Stimulated activated memory B cell treated with anti-CD40 and anti-IgM and Interleukin-4, amounts not matched to agents 10 μg/mL and 1 μg/mL and 100 μg/mL, for 72 hours (primary cell): ENCODE measurements around the gene ACVR1B.

Source experiments
- ATAC-seq: fragments of 150-1000 bp; cut with Tn5 transposase; 2 replicates; pipeline ENCODE4 v1.10.0; 2021
- H3K27ac Mint-ChIP-seq: one replicate; pipeline ENCODE4 v1.8.0; 2022; ENCODE audit warnings: mild to moderate bottlenecking, mixed read lengths
- H3K27me3 Mint-ChIP-seq: one replicate; pipeline ENCODE4 v1.8.0; 2022; ENCODE audit warnings: mixed read lengths
- H3K36me3 Mint-ChIP-seq: one replicate; pipeline ENCODE4 v1.8.0; 2022; ENCODE audit warnings: mixed read lengths
- H3K4me1 Mint-ChIP-seq: one replicate; pipeline ENCODE4 v1.8.0; 2022; ENCODE audit warnings: mixed read lengths
- H3K4me3 Mint-ChIP-seq: one replicate; pipeline ENCODE4 v1.8.0; 2022; ENCODE audit warnings: mild to moderate bottlenecking, moderate library complexity, mixed read lengths
- H3K9me3 Mint-ChIP-seq: one replicate; pipeline ENCODE4 v1.8.0; 2022; ENCODE audit warnings: mixed read lengths

The ACVR1B gene

DNA sequence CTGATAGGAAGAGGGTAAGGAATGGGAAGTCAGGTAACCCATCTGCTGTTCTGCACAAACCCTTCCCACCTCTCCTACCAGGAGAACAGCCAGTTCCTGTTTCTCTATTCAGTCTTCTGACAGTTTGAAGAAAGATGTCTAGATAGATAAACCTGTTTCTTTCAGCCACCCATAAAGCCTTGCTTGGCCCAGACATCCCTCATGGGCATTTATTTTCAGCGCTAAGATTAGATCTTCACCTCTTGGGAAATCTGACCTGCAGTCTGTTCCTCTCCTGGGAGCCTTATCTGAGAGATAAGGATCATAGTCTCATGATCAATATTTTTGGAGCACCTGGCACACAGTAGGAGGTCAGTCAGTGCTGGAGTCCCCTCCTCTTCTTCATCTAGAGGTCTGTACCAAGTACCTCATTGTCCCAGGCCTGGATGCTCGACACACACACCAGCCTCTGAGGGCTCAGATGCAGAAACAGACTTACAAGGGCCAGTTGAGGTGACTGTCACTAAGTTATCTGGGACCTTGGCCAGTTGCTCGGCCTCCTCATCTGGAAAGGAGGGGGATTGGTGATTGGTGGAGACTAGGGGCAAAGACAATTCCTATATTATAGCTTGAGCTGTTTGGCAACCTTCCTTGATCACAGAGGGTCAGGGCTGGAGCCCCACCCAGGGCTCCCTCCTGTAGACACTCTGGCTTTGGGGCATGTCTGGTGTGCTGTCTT is 26.0 kb upstream of the ACVR1B start:
- Mint-ChIP-seq H3K36me3 (no peaks in the 10 kb centered on the region), H3K27ac (no peak overlapping the region), H3K9me3 (no peaks in the 10 kb centered on the region), H3K4me1 (peaks cover 37% of the 10 kb centered on the region), H3K27me3 (peaks cover 16% of the 10 kb centered on the region), H3K4me3 (no peak overlapping the region)
- no peak for ATAC-seq

DNA sequence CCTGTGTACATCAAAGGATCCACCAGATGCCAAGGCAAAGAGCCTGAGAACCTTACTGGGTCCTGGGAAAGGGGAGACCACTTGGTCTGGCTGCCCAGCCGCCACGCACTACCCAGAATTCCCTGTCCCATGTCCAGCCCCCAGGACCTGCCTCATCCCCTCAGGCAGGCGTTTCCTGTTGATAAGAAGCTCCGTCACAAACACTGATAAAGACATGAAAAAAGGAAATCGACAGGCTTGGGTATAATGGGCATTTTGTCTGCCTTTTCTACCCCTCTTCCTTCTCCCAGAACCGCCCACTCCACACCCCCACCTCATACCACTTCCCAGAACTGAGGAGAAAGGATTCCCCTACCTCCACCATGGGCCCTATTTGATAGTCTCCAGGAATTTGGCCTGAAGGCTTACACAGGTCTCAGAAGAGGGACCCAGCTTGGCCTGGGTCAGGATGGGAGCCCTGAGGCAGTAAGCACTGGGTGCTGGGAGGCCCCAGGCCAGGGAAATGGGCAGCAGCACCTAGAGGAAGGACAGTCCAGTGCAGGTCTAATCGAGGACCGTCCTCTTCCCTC is 25.4 kb upstream of the ACVR1B start:
- Mint-ChIP-seq H3K27me3 (peaks cover 16% of the 10 kb centered on the region), H3K36me3 (no peaks in the 10 kb centered on the region), H3K9me3 (no peaks in the 10 kb centered on the region), H3K4me1 (peaks cover 37% of the 10 kb centered on the region), H3K27ac (no peak overlapping the region), H3K4me3 (no peak overlapping the region)
- no peak for ATAC-seq

DNA sequence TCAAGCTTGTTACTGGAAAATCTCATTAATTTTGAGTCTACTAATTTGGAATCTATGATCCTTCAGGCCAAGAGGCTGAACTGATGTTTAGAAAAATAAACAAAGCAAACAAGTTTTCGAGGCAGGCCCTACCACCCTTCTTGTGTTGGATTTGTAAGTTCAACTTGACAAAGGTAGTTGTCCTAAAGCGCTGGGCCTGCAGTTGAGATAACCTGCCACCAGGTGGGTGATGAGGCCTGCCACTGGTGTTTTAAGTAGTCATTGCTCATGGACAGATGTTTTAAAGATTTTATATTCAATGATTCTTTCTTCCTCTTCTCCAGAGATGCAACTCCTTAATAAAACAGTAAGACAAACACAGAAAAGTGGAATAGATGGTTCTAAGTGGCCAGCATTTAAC is 24.8 kb upstream of the ACVR1B start:
- H3K4me3 Mint-ChIP-seq = no peak overlapping the region
- no peaks in the 10 kb centered on the region for H3K9me3 Mint-ChIP-seq
- peaks cover 16% of the 10 kb centered on the region for H3K27me3 Mint-ChIP-seq
- H3K4me1 Mint-ChIP-seq = peaks cover 37% of the 10 kb centered on the region
- no peak for ATAC-seq
- no peaks in the 10 kb centered on the region for H3K36me3 Mint-ChIP-seq
- no peak overlapping the region for H3K27ac Mint-ChIP-seq

DNA sequence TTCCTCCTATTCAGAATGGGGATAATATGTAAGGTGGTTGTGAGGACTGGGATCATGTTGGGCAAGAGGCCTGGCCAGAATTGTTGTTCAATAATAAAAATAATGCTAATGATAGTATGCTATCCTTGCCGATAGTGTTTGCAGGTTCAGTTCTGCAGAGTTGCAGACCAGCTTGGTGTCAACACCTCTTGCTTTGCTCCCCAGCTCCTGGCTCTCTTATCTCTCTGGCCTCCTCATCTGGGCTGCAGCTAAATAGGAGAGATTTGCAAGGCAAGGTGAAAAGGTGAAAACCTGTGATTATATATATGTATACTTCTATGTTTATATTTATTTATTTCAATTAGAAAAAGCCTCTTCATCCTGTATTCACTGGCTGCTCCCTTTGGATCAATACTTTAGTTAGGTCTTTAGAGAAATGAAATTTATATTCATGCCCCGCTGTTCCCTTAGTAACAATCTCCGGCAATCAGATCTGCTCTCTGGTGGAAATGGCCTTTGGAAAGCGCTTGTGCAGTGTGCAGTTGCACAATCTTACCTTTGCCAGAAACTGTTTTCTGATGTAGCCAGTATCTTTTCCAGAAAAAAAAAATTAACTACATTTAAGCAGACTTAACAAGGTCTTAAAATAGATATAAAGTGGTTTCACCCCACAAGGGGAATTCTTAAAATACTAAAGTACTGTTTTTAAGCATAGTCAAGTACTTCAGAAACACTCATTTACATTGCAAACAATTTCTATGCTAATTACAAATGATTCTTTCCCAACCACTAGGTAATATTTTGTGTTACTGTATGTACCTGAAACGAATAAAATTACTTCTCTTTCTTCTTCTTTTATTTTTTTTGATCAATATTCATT is 19.1 kb upstream of the ACVR1B start:
- peaks cover 39% of the 10 kb centered on the region for H3K27me3 Mint-ChIP-seq
- H3K27ac Mint-ChIP-seq = no peak overlapping the region
- no peaks in the 10 kb centered on the region for H3K36me3 Mint-ChIP-seq
- no peak overlapping the region for H3K4me3 Mint-ChIP-seq
- H3K4me1 Mint-ChIP-seq = peaks cover 6% of the 10 kb centered on the region
- H3K9me3 Mint-ChIP-seq = no peaks in the 10 kb centered on the region
- no peak for ATAC-seq

DNA sequence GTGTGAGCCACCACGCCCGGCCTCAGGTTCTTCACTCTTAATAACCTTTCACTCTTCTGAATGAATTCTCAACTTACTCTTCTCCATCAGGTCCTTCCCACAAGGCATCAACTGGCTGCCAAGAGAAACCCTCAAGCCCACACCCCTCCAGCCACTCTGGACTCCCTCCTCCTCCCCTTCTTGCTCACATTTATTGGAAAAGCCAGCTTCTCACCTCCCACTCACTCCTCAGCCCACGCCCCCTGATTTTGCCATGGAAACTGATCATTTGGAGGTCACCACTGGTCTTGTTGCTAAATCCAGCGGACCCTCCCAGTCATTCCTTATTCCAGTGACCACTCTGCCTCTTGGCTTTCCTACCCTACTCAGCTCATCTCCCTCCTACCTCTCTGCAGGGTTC is 17.4 kb upstream of the ACVR1B start:
- Mint-ChIP-seq H3K9me3 (no peaks in the 10 kb centered on the region), H3K27ac (no peak overlapping the region), H3K27me3 (peaks cover 29% of the 10 kb centered on the region), H3K4me1 (peaks cover 6% of the 10 kb centered on the region), H3K4me3 (no peak overlapping the region), H3K36me3 (no peaks in the 10 kb centered on the region)
- no peak for ATAC-seq

DNA sequence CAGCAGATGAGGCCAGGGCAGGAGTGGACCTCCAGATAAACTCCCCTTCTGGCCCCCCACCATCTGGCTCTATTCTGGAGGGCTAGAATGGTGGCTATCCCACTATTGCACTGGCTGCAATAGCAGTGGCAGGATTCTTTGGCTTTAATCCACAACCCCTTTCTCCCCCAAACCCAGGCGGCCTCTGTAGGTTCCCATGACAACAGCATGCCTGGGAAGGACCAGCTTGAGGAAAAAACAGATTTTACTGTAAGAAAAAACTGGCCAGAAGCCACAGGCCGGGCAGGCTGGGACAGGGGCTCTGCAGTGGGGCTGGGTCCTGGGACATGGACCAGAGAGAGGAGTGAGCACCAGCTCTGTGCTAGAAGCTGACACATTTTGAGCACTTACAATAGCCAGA is 13.6 kb upstream of the ACVR1B start:
- H3K27ac Mint-ChIP-seq = no peak overlapping the region
- no peak for ATAC-seq
- H3K4me1 Mint-ChIP-seq = peaks cover 3% of the 10 kb centered on the region
- H3K4me3 Mint-ChIP-seq = no peak overlapping the region
- peaks cover 50% of the 10 kb centered on the region for H3K27me3 Mint-ChIP-seq
- no peaks in the 10 kb centered on the region for H3K36me3 Mint-ChIP-seq
- H3K9me3 Mint-ChIP-seq = no peaks in the 10 kb centered on the region

DNA sequence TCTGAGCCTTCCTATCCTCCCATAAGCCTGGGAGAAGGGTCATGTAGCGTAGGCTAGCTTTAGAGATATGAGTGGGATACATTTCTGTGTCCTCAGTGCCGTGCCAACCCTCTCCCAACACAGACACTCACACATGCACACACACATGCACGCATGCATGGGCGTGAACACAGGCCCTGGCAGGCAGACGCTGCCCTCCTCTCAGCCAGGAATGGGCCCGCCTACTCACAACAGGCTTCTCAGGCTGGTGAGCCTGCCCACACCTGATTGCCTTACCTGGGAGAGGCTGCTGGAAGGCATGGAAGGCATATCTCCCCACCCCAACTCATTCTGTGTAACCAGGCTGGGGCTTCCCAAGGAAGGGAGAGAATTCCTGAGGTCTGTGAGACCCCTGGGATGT is 12.8 kb upstream of the ACVR1B start:
- Mint-ChIP-seq H3K4me3 (no peak overlapping the region), H3K27me3 (peaks cover 57% of the 10 kb centered on the region)

DNA sequence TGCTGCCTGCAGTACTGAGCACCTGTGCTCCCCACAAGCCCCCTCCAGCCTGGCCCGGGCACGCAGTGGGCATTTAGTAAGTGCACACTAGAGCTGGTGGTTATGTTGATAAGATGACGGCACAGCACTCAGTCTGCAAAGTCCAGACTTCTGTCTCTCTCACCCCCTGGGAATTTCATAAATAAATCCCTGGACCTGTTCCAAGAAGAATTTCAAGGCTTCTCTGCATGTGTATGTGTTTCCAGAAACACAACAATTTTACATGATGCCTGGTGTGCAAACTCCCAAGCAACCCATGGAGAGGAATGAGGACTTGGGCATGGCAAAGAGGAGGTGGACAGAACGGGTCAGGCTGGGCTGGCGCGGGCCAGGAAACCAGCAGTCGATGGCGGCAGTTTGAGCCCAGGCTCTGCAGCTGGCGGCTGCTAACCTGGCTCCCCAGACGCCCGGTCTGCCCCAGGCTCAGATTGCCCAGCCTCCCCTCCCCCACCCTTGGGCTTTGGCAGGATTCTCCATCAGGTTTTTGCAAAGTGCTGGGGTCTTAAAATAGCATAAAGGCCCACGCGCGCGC is 10.4 kb upstream of the ACVR1B start:
- Mint-ChIP-seq H3K9me3 (peaks cover 11% of the 10 kb centered on the region), H3K27ac (no peak overlapping the region), H3K27me3 (peaks cover 50% of the 10 kb centered on the region), H3K36me3 (peaks cover 15% of the 10 kb centered on the region), H3K4me3 (no peak overlapping the region), H3K4me1 (no peaks in the 10 kb centered on the region)
- ATAC-seq = no peak

More for the DNA sequence above, 12.8 kb upstream of the ACVR1B start:
- Mint-ChIP-seq H3K27ac (no peak overlapping the region), H3K36me3 (no peaks in the 10 kb centered on the region), H3K4me1 (no peaks in the 10 kb centered on the region), H3K9me3 (no peaks in the 10 kb centered on the region)
- no peak for ATAC-seq

DNA sequence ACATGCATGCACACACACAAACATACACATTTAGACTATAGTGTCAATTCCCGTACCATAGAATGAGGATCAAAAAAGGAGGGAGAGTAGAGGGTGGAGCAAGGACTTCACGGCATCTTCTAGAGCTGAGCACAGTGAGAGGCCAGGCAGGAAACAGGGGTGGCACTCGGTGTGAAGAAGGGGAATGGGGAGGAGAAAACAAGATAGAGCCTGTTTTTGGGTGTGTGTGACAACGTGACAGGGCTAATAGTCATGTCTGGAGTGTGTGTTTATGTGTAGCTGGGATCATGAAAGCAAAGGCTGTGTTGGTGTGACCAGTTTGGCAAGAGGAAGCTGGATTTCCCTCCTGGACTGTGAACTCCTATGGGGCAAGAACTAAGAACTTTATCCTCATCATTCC is 9.9 kb upstream of the ACVR1B start:
- Mint-ChIP-seq H3K4me1 (no peaks in the 10 kb centered on the region), H3K4me3 (no peak overlapping the region), H3K36me3 (peaks cover 15% of the 10 kb centered on the region), H3K27me3 (peaks cover 49% of the 10 kb centered on the region), H3K27ac (no peak overlapping the region), H3K9me3 (peaks cover 11% of the 10 kb centered on the region)
- ATAC-seq = no peak

DNA sequence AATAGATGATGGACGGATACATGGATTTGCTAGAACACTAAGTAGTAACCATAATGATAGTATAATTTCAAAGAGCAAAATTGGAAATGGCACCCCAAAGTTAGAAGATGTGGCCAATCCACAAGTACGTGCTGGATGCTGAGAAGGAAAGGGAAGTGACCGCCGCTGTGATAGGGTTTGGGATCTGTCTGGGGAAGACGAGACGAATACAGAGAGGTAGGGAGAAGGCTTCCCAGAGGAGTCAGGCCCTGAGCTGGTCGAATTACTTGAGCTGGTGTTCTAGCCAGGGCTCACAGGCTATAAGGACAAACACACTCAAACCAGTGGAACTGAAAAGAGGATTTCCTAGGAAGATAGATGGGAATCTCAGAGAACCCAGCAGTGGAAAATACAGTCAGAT is 9.4 kb upstream of the ACVR1B start:
- H3K27ac Mint-ChIP-seq = no peak overlapping the region
- peaks cover 15% of the 10 kb centered on the region for H3K36me3 Mint-ChIP-seq
- no peak overlapping the region for H3K4me3 Mint-ChIP-seq
- H3K9me3 Mint-ChIP-seq = peaks cover 11% of the 10 kb centered on the region
- ATAC-seq = no peak
- no peaks in the 10 kb centered on the region for H3K4me1 Mint-ChIP-seq
- H3K27me3 Mint-ChIP-seq = peaks cover 51% of the 10 kb centered on the region

DNA sequence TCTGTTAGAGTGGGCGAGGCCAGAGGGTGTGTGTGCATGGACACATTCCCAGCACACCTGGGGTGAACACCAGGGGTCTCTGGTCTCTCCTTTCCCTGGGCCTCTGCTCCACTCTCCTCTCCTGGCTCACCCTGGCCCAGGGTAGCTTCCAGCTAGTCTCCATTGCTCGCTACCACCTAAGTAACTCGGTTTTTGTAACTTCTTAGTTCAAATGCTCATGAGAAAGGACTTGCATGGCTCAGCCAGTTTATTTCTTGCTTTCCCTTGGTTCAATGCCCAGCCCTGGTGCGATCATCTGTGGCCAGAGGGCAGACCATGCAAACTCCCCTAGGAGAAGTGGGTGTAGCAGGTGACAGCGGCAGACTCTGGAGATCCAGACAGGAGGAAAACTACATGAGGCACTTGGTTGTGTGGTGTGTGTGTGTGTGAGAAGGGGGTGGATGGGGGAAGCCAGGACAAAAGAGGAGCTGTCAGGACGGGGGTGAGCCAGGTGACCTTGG is 8.9 kb upstream of the ACVR1B start:
- no peaks in the 10 kb centered on the region for H3K4me1 Mint-ChIP-seq
- no peak for ATAC-seq
- peaks cover 11% of the 10 kb centered on the region for H3K9me3 Mint-ChIP-seq
- no peak overlapping the region for H3K4me3 Mint-ChIP-seq
- H3K27me3 Mint-ChIP-seq = peaks cover 56% of the 10 kb centered on the region
- H3K27ac Mint-ChIP-seq = no peak overlapping the region
- H3K36me3 Mint-ChIP-seq = peaks cover 15% of the 10 kb centered on the region

DNA sequence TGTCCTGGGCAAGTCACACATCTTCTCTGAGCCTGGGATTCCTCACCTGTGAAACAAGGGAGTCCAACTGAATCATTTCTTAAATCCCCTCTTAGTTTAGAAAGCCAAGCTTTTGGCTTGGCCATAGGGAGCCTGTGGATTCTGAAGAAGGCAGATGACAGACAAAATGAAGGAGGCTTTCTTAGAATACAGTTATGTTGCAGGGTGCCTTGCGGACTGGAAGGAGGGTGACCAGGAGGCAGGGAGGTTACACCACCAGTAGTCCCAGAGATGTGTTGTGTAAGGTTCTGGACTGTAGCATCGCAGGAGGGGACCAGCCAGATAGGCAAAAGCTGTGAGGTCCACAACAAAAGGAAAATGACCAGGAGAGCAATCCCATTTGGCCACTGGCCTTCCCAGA is 8.2 kb upstream of the ACVR1B start:
- H3K27me3 Mint-ChIP-seq = peaks cover 64% of the 10 kb centered on the region
- peaks cover 11% of the 10 kb centered on the region for H3K9me3 Mint-ChIP-seq
- ATAC-seq = no peak
- no peak overlapping the region for H3K27ac Mint-ChIP-seq
- no peaks in the 10 kb centered on the region for H3K4me1 Mint-ChIP-seq
- H3K4me3 Mint-ChIP-seq = no peak overlapping the region
- peaks cover 15% of the 10 kb centered on the region for H3K36me3 Mint-ChIP-seq

DNA sequence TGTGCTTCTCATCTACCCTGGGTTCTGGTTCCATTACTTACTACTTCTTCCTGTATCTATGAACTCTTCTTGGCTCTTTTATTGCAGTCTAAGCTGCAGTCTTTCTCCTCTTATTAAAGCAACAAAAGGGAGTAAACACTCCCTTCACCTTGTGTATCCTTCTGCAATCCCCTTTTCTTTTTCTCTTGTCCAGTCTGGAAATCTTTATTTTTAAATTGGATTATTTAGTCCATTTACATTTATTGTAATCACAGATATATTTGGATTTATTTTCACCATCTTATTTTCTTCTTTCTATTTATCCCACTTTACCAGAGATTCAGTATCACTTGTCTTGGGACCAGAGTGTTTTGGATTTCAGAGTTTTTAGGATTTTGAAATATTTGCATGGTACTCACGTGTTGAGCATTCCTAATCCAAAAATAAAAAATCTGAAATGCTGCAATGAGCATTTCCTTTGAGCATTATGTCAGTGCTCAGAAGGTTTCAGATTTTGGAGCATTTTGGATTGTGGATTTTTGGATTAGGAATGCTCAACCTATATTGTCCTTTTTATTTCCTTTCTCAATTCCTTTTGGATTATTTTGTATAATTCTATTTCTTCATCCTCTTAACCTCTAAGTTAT is 6.8 kb upstream of the ACVR1B start:
- Mint-ChIP-seq H3K4me1 (no peaks in the 10 kb centered on the region), H3K27me3 (peaks cover 66% of the 10 kb centered on the region), H3K27ac (no peak overlapping the region), H3K9me3 (peaks cover 11% of the 10 kb centered on the region), H3K36me3 (peaks cover 15% of the 10 kb centered on the region), H3K4me3 (no peak overlapping the region)
- no peak for ATAC-seq

DNA sequence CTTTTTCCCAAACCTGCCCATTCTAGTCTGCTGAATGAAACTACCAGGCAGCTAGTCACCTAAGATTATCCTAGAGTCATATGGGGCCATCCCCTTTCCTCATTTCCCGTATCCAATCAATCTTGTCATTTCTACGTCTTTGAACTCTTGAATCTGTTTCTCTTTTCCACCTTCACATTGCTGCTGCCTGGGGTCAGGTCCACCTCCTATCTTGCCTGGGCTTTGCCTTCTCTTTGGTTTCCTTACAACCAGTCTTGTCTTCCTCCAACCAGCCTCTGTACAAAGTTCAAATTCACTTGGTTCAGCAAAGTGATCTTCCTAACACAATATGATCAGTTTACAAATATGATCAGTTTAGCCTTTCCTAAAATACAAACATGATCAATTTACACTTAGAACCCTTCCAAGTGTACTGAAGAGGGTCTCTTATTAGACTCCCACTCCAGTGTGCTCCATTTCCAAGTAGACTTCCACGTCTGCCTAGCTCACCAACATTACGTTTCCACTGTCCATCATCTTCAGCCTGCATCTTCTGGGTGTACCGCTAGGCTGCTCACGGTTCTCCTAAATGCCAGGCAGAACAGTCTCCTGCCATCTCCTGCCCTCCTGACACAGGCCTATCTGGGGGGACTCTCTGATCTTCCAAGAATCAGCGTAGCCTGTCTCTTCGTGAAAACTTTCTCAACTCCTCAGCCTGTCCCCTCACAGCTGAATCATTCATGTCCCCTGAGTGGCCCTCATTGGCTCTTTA is 4.1 kb upstream of the ACVR1B start:
- Mint-ChIP-seq H3K4me1 (peaks cover 9% of the 10 kb centered on the region), H3K9me3 (peaks cover 11% of the 10 kb centered on the region), H3K4me3 (no peak overlapping the region), H3K27me3 (peaks cover 44% of the 10 kb centered on the region), H3K36me3 (peaks cover 15% of the 10 kb centered on the region), H3K27ac (no peak overlapping the region)
- ATAC-seq = no peak
